SH-SY5Y (cell line): Measurements from ENCODE around the gene TMEM184B.

ENCODE experiments used
- GATA2 ChIP-seq: IDR thresholded peaks from 2 replicates; pipeline ENCODE4 v1.6.1; 2011; ENCODE audit warnings: mild to moderate bottlenecking, low read depth, low read length
- GATA3 ChIP-seq: IDR thresholded peaks from 2 replicates; pipeline ENCODE4 v1.6.1; 2011; ENCODE audit warnings: low read depth, mild to moderate bottlenecking, low read length, moderate library complexity

DNA sequence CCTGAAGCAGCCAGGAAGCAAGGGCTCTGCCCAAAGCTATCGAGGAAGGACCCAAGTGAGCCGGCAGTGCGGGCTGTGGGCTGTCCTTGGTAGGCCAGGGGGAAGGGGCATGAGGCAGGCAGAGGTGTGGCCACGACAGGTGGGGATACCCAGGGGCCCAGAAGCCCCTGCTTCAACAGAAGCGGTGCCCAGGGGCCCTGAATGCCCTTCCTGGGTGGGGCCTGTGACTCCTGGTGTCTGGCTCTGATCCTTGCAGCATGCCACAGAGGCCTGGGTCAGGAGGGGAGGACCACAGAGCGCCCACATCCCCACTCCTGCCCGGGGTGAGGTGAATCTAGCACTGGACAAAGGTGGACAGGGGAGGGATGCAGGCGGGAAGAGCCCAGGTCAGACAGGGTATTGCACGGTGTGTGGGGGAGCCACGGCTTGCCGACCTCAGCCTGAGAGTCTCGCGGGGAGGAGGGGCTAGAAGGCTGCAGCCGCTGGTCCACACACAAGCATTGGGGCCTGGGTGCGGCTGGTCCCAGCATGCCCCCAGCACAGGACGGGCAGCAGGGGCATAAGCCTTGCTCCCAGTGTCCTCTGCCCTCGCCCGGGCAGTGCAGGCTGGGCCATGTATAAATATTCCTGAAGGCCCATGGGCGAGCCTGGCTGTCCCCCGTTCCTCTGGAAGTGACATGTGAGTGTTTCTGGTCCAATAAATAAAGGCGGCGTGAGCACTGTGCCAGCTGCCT lies 52.0 kb downstream of the TMEM184B start:
- TF ChIP-seq GATA2 (no peak), GATA3 (no peak)
